ENCODE data around the gene NARS2.
"Not testable (repeated sequence)": the region's sequence is repeated elsewhere in the genome, so short reads cannot be mapped to it uniquely, and the experiment has no call there.

NARS2 gene

DNA sequence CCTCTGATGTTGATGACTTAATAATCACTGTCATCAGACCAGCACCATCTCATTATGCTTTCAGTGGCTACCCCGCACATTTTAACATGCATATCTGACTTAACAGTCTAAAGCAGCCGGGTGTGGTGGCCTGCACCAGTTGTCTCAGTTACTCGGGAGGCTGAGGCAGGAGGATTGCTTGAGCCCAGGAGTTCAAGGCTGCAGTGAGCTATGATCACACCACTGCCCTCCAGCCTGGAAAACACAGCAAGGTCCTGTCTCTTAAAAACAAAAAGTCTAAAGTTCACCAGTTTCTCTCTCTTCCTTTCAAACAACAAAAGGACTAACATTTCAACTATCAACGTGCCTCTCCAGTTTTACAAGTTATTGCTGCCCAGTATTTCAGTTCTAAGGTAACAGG, 101.8 kb downstream of the NARS2 start:
- no peak for DNase-seq

DNA sequence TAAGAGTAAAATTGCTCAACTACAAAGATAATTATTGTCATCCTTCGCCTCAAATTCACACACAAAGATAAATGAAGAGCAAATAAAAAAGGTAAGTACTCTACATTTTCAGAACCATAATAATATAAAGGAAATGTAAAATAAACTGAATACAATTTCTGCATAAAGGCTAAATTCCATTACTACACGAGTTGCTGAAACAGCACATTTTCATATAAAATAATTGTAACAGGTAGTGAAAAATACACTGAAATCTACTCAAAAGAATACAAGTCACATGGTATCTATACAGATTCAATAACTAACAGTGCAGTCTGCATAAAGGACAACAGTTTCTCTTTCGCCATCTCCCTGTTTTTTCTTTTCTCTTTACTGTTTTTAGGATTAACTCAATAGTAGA, 102.3 kb downstream of the NARS2 start:
- no peak for DNase-seq

DNA sequence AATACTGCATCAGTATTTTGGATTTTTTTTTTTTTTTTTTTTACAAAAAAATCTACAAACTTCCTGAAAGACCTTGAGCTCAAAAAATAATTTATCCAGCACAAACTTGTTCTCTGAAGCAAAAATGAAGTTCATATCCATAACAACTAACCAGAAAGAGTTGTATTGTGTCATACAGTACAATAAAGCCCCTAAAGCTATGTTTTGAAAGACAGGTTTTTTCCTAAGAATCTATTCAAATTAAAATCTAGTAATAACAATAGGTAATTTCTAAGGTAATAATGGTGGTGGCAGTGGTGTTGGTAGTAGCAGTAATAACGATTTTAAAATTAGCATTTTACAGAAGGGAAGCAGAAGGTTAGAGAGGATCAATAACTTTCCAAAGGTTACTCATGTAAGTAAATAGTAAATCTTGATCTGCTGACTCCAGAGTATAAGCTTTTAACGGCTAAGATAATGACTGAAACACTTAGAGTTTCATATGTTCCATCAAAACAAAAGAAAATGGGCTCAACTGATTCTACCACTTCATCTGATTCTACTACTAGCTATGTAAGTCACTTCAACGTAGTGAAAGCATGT, 103.7 kb downstream of the NARS2 start:
- no peak for DNase-seq

DNA sequence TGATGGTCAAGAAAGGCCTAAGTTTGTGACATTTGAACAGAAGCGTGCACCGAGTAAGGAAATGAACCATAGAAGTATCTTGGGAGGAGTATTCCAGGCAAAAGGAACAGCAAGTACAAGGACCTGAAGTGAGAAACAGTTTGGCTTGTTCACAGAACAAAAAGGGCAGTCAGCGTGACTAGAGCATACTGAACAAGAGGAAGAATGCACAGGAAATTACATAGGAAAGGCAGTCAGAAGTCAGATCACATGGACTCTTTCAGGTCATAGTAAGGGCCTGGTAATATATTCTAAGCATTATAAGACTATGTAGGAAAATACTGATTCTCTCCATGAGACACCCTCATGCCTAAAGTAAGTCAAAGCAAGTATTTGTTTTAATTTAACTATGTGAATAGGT, 104.8 kb downstream of the NARS2 start:
- DNase-seq = peak; percentile 37

DNA sequence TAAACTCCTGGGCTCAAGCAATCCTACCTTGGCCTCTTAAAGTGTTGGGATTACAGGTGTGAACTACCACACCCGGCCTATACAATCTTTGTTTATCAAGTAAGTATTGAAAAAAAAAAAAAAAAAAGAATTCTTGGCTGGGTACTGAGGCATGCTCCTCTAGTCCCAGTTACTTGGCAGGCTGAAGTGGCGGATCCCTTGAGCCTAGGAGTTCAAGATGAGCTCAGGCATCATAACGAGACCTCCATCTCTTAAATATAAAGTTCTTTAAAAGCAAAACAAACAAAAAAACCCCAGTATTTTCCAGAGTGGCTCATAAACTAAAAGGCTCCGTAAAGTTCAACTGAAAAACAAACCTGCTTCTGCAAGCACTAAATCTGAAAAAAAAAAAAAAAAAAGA, 106.7 kb downstream of the NARS2 start:
- DNase-seq = no peak

DNA sequence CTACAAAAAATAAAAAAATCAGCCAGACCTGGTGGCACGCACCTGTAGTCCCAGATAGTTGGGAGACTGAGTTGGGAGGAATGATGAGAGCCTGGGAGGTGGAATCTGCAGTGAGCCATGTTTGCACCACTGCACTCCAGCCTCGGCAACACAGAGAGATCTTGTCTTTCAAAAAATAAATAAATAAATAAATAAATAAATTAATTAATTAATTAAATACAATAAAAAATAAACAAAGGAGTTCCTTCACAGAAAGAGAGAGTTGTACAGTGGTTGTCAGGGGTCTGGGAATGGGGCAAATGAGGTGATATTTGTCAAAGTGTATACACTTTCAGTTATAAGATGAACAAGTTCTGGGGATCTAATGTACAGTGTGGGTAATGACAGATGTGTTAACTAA, 107.3 kb downstream of the NARS2 start:
- DNase-seq = no peak

DNA sequence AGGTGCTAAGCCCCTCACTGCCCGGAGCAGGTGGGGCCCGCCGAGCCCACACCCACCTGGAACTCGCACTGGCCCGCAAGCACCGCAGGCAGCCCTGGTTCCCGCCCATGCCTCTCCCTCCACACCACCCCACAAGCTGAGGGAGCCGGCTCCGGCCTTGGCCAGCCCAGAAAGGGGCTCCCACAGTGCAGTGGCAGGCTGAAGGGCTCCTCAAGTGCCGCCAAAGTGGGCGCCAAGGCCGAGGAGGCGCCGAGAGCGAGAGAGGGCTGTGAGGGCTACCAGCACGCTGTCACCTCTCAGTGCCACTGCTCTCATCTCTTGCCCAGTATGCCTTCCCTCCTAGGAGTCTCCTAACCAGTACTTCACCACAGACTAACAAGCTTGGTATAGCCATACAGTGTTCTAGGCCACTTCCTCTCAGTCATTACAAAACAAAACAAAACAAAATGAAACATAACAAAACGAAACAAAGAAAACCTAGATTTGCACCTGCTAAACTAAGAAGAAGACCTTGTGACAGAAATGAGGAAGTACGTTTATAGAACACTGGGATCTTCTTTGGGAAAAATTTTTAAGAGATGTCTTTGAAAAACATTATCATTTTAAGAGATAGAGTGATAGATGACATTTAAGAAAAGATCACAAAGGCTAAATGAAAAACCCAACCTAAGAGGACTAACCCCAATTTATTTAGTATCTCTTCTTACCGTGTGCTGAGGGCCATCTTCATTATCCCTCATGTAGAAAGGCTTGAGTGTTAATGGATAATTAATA, 109.3 kb downstream of the NARS2 start:
- peak; percentile 33 for DNase-seq

DNA sequence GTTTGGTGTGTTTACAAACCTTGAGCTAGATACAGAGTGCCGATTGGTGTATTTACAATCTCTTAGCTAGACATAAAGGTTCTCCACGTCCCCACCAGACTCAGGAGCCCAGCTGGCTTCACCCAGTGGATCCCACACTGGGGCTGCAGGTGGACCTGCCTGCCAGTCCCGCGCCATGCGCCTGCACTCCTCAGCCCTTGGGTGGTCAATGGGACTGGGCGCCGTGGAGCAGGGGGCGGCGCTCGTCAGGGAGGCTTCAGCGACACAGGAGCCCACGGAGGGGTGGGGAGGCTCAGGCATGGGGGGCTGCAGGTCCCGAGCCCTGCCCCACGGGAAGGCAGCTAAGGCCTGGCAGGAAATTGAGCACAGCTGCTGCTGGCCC, 109.9 kb downstream of the NARS2 start:
- DNase-seq = not testable (repeated sequence)

DNA sequence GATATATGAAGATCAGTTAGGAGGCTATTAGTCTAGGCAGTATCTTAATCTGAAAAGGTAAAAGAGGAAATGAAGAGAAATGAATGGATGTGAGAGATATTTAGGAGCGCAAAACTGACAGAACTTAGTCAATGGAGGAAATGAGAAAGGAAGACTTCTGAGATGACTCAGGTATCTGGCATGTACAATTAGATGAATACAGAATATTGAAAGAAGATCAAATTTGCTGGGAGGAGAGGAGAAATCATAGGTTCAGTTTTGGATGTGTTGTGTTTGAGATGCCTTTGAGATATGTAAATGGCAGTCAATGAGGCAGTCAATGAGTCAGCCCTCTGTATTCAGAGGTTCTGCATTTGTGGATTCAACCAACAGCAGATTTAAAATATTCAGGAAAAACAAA, 114.2 kb downstream of the NARS2 start:
- no peak for DNase-seq

DNA sequence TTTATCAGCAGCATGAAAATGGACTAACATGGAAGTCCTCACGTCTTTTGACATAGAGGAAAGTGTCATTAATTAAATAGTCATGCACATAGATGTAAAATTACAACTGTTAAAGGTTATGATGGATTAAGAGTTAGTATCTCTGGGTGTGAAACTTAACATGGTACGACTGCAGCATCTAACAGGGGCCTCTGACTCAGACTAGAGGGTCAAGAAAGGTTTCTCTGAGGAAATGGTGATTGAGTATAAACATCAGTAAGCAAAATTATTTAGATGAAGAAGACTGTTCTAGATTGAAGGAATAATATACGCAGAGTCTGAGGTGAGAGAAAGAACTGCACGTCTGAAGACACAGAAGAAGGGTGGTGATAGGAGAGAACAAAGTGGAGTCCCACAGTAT, 114.9 kb downstream of the NARS2 start:
- DNase-seq = no peak

DNA sequence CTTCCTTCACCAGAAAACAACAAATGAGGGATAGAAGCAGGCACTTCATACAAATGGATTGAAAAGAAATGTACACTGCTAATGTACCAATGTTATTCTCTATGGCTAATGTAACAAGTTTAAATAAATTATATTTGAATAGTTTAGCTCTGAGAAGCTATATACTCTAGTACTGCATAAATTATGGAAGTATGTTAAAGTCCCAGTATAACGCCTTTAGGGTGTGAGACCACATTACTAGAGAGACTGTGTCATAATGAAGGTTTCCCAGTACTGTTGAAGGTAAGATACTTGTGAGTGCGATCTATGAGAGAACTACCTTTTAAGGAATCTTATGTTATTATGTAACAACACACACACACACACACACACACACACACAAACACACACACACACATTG, 117.2 kb downstream of the NARS2 start:
- no peak for DNase-seq

DNA sequence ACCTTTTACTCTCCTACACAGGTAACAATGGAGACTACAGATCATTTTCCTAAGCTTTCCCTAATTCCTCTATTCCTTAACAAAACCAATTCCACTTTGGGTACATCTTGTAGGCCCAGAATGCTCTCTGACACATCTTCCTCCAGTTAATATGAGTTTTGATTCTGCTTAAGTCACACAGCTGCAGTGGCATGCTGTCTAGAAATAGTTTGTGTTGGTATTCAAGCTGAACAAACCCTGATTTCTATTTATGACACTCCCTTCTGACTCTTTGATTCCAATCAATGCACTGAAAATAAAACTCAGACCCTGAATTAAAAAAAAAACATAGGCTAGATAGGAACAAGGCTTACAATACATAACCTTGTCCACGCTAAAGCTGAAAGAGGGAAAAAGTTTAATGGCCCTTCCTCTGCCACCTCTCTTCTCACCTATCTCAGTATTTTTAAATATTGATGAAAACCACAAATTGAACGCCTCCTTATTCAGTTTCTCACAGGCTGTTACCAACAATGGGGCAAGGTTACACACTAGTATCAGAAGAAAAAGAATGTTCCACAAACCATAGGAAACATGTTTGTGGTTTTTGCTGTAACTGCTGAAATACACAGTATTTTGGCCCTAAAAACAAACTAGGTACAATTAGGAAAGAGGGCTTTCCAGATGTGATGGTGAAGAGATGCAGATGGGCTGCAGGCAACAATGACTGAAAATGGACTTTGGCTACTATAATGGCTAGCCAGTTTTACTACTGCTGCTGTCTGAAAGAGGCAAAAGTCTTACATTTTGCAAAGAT, 121.3 kb downstream of the NARS2 start:
- no peak for DNase-seq

DNA sequence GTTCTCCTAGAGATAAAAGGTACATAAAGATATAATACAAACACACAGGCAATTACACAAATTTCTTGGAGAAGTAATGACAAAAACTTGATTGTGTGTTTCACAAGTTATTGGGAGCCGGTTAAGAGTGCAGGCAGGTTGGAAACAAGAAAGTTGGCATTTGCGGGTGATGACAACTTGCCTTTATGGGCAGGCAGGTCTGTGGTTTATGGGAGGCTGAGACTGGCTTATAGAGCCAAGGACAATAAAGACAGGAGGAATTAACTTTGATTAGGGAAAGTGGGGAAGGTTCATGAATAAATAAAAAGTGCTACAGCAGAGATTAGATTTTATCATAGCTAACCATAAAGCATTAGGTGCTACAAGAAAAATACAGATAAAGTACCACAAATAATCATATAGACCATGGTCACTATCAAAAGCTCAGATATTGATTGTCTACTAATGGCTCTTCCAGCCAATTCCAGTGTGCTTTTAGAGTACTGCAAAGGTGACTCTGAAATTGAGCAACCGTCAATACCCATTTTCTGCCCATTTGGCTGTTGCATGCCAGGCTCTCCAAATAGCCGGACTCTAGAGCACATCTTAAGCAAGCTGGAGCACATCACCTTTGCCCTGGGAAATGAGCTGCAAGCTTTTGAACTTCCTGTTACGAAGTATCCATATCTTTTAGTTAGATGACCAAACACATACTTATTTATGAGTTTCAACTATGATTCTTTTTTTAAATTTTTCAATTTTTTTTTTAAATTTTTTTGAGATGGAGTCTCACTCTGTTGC, 123.1 kb downstream of the NARS2 start:
- DNase-seq = no peak

DNA sequence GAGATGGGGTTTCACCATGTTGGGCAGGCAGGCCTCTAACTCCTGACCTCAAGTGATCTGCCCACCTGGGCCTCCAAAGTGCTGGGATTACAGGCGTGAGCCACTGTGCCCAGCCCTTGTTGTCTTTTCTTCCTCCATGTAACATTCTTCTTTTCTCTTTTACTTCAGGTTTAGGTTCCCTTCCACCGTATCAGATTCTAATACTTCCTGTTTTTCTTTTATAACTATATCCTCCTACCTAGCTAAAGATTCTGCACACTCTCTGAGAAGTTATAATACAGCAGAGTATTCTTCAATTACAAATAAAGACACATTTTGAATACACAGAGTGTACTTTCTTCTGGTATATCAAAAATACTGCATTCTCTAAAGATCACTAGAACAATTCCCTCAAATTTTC, 123.8 kb downstream of the NARS2 start:
- DNase-seq = no peak

DNA sequence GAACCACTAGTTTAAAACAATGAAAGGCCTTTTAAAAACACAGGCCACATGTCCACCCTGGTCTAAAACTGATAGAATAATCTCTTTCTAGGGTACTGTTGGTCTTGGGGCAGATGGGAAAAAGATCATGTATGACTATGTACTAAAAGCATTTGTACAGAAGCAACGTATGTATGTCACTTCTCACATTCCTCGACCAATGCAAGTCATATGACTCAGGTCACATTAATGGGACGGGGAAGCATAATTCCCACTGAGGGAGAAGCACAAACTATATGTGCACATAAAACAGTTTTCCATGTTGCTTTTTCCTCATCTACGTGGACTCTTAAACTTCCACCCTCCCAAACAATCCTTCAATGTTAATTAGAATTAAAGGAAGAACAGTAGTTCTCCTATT, 124.8 kb downstream of the NARS2 start:
- no peak for DNase-seq

DNA sequence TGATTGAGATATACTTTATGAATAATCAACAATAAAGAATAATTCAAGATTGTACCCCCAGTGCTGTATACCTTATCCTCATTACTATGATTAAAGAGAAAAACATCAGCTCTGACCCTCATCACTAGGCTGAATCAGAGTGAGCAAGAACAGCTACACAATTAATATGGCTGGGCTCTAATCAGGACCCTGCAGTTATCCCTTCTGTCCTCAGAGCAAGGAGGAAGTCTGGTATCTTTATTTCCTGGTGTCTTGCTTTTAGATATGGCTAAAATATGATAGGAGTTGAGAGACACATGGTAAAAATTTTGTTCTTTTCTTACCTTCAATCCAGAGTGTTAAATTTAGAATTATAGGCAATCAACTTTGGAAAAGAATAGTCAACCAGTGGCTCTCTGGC, 128.5 kb downstream of the NARS2 start:
- DNase-seq = no peak

DNA sequence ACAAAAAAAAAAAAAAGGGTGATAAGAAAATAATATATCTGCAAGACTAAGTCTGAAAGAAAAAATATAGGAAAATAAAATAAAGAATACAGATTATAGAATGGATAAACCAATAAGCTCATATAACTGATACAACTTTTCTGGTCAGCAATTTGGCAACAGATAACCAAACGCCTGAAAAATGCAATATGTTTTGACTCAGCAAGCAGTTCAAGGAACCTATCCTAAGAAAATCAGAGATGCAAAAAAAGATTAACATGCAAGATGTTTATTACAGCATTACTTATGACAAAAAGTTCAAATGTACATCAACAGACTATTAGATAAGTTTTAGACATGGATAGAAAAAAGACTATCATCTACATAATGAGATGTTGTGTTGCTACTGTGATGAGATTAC, 129.9 kb downstream of the NARS2 start:
- no peak for DNase-seq

DNA sequence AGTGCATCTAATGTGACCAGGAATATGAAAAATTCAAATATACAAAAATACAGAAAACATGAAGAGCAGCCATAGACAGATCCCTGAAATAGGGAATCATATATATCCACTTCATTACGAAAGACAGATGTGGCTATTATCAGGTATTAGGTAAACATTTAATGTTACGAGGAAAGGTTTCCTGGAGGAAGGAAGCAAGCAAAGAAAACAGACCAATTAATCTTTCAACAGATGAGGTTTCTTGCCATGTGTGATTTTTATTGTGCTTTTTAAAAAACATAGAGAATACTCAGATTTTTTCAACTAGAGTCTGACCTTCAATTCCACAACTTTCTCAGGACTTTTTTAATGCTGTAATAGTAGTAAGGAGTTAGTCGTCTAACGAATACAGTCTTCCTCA, 132.7 kb downstream of the NARS2 start:
- no peak for DNase-seq

DNA sequence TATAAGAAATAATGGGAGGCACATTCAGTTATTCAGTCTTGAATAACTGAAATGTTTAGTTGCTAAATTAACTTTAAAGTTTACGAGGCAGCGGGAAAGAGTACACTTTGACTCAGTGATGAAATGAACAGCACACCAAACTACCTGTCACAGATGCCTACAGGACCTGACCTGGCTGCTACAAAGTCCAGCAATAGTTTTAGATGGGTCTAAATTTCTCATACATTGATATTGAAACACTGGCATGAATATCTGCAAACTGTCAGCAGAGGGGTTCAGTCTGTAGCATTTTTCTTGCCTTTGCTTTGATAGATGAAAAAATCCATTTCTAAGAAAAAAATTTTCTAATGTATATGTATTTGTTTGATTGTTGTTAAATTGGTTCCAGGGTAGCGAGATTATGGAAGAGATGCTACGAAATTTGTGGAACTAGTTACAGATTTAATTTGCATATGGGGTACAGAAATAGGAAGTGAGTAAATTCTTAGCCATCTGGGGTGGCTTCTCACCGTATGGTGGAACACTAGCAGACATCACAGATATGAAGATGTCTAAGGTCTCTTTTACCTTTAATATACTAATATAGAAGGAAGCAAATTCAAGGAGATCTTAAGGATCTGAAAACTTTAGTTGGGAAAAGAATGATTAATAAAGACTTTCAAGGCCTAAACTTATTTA, 136.2 kb downstream of the NARS2 start:
- DNase-seq = peak; percentile 67

DNA sequence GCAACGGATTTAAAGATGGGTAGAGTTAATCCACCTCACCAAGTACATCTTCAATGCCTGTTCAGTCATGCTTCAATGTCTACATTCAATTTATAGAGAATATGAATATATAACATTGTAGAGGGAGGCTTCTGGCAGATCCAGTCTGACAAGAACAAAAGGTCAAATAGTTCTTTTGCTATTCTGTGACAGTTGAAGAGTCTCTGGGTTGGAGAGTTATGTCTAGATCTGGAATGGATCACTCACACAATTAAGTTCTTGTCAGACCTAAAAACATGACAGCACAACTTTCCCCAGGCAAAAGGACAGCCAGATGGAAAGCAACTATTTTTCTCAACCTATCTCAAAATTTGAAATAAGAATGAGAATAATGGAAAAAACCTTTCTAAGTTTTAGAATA, 141.7 kb downstream of the NARS2 start:
- DNase-seq = no peak

DNA sequence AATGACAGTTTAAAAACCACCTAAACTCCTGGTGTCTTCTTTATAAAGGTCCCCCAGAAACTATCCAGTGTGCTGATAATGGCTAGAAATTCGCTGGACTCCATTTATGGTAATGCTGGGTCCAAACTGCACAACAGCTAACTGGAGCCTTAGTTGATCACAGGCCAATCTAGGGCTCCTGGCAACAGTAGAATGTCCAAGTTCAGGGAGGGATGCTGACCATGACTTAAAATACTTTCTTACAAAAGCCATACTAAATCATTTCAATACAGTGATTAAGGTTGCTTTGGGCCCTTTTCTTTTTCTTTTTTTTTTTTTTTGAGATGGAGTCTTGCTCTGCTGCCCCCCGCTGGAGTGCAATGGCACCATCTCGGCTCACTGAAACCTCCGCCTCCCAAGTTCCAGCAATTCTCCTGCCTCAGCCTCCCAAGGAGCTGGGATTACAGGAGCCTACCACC, 142.6 kb downstream of the NARS2 start:
- DNase-seq = peak; percentile 33

DNA sequence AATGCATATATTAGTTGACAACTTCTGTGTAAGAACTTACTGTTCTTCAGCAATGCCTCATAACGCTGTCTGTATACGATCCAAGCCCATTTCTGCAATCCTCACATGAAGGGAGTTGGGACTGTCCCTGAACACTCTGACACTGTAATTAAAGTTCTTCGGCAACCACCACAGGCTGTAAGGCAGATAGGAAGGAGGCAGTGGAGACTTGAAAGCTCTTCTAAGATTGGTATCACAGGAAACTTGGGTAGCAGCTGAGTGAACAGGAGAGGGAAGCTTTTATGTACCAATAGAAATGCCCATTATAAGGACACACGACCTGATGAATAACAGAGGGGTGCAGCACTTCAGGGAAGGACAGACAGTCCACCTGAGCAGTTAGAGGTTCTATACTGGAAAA, 145.0 kb downstream of the NARS2 start:
- DNase-seq = peak; percentile 87

DNA sequence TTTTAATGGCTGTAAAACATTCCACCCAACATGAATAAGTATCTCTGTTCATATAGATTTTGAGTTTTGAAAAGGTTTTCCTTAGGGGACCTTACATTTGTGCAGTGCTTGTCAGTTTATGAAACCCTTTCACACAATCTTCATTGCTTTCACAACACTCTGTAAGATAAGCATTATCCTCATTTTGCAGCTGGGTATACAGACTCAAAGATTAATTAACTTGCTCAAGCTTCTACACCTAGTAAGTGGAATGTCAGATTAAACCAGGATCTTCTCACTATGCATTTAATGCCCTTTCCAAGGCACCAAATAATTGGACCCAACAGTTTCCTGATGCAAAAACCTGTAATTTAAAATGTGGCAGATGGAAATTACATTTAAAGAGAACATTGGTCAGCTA, 145.5 kb downstream of the NARS2 start:
- no peak for DNase-seq
